ENCODE results near the gene GATD1. TPM values are rescaled to one million over a fixed set of nuclear protein-coding genes. Genes with fewer than 3 reads are reported as not detected.
A peak's percentile ranks its signal among the peaks of the same experiment; 100 is the strongest.

GATD1 gene
- total RNA-seq, 2 donors from 2014 or later, result 14.0 to 28.7 TPM

- Histone ChIP-seq H3K36me3 (replicated peaks in 1 of 2; ENCODE audit: insufficient read depth in 1 of 2, low read depth in 2 of 2) (peaks cover 0 to 2% of the 10 kb centered on the region in 2 donors), H3K27me3 (no peaks in the 10 kb centered on the region), H3K9me3 (no peaks in the 10 kb centered on the region), H3K4me1 (peaks cover 96% of the 10 kb centered on the region), H3K4me3 (no peak overlapping the region), H3K27ac (peak overlapping the region; percentile 92 to 100 (median 95))
- peak; percentile 40 for ATAC-seq
- peak; percentile 85 to 93 (median 90) for DNase-seq
- TF ChIP-seq CTCF (IDR thresholded peaks at IDR 0.05) (no peak), POLR2A (IDR thresholded peaks at IDR 0.05) (no peak)
- 24 to 37% methylated on average over 9 to 10 of the region's 11 CpGs for WGBS, 2 donors
- intact Hi-C loops (cut with DNase I), result no loop called here
Observed at GRCh38 chr11:824942-825341, 47.7 kb upstream of the GATD1 start.

- intact Hi-C loops (cut with DNase I), result no loop called here
Observed at GRCh38 chr11:824292-824880, 47.1 kb upstream of the GATD1 start.

GRCh38 chr11:823441-824291 is 46.4 kb upstream of the GATD1 start:
- no peak for ATAC-seq
- peak overlapping the region; percentile 92 to 100 (median 95) for H3K27ac ChIP-seq
- peaks cover 0 to 2% of the 10 kb centered on the region in 2 donors for H3K36me3 ChIP-seq (replicated peaks in 1 of 2; ENCODE audit: insufficient read depth in 1 of 2, low read depth in 2 of 2)
- no peak for DNase-seq
- intact Hi-C loops (cut with DNase I), result no loop called here
- H3K4me3 ChIP-seq, result no peak overlapping the region
- no peaks in the 10 kb centered on the region for H3K27me3 ChIP-seq
- peaks cover 88% of the 10 kb centered on the region for H3K4me1 ChIP-seq
- WGBS, 2 donors, result 38 to 72% methylated on average over 26 to 53 of the region's 53 CpGs
- no peaks in the 10 kb centered on the region for H3K9me3 ChIP-seq
- TF ChIP-seq CTCF (IDR thresholded peaks at IDR 0.05) (no peak), POLR2A (IDR thresholded peaks at IDR 0.05) (no peak)

More at GRCh38 chr11:824292-824880, 47.1 kb upstream of the GATD1 start:
- TF ChIP-seq CTCF (IDR thresholded peaks at IDR 0.05), result peak in 1 of 7 experiments; percentile 5
- peak; percentile 57 to 79 (median 72) for TF ChIP-seq POLR2A (IDR thresholded peaks at IDR 0.05)
- H3K27ac ChIP-seq, result peak overlapping the region; percentile 92 to 100 (median 95)
- H3K4me1 ChIP-seq, result peaks cover 91% of the 10 kb centered on the region
- DNase-seq (peak; percentile 89 to 93 (median 92)), ATAC-seq (peak; percentile 33)
- 41% methylated on average over 33 of the region's 59 CpGs; no CpG with 5 or more reads in 1 of the 2 donors for WGBS, 2 donors
- no peaks in the 10 kb centered on the region for H3K27me3 ChIP-seq
- H3K36me3 ChIP-seq (replicated peaks in 1 of 2; ENCODE audit: insufficient read depth in 1 of 2, low read depth in 2 of 2), result peaks cover 0 to 2% of the 10 kb centered on the region in 2 donors
- no peaks in the 10 kb centered on the region for H3K9me3 ChIP-seq
- H3K4me3 ChIP-seq, result no peak overlapping the region

- Histone ChIP-seq H3K9me3 (no peaks in the 10 kb centered on the region), H3K4me1 (peaks cover 76% of the 10 kb centered on the region), H3K27ac (peak overlapping the region; percentile 92 to 100 (median 98)), H3K27me3 (no peaks in the 10 kb centered on the region), H3K4me3 (no peak overlapping the region), H3K36me3 (replicated peaks in 1 of 2; ENCODE audit: insufficient read depth in 1 of 2, low read depth in 2 of 2) (peaks cover 0 to 2% of the 10 kb centered on the region in 2 donors)
- TF ChIP-seq CTCF (IDR thresholded peaks at IDR 0.05), result no peak
- no peak for TF ChIP-seq POLR2A (IDR thresholded peaks at IDR 0.05)
- DNase-seq (peak; percentile 42 to 69 (median 60)), ATAC-seq (no peak)
- 13 to 17% methylated on average over 16 to 22 of the region's 22 CpGs for WGBS, 2 donors
- intact Hi-C loops (cut with DNase I), result no loop called here
Observed at GRCh38 chr11:821512-822371, 44.5 kb upstream of the GATD1 start.

Measured in body of pancreas (tissue), 4 donors.